Measurements from ENCODE around the gene EEF1G. TPM values are rescaled to one million over a fixed set of nuclear protein-coding genes. Genes with fewer than 3 reads are reported as not detected.

EEF1G gene
- total and polyA plus RNA-seq, 2 of the 13 experiments (the other 11 are each of a cell fraction or from before 2014, with no cell fraction given): 1,787 to 2,144 TPM

DNA sequence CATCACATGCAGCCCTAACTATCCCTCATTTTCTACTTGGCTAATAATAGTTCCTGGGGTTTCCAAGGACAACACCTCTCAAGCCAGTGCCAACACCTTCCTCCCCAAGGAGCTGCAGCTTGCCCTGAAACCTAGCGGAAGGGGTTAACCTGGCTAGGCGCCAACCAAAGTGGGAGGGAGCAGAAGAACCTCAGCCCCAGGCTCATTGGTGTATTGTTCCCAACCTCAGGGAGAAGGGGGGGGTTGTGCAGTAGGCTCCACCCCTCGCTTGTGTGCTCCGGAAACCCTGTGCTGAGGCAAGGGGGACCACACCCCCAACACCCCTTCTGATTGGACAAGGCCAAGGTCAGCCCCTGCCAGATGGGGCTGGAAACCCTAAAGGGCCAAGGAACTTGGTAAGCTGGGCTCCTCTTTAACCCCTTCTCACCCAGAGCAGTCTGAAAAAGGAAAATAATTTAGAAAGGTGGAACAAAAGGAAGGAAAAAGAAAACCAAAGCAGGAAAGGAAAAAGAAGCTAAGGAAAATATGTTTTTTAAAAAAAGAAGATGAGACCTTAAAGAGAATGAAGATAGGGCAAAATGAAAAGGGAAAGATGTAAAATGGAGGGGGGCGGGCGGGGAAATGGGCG lies 25.5 kb upstream of the EEF1G start (continued):
- TF ChIP-seq, protein P1, sequence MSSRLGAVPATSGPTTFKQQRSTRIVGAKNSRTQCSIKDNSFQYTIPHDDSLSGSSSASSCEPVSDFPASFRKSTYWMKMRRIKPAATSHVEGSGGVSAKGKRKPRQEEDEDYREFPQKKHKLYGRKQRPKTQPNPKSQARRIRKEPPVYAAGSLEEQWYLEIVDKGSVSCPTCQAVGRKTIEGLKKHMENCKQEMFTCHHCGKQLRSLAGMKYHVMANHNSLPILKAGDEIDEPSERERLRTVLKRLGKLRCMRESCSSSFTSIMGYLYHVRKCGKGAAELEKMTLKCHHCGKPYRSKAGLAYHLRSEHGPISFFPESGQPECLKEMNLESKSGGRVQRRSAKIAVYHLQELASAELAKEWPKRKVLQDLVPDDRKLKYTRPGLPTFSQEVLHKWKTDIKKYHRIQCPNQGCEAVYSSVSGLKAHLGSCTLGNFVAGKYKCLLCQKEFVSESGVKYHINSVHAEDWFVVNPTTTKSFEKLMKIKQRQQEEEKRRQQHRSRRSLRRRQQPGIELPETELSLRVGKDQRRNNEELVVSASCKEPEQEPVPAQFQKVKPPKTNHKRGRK (CRISPR knock-in tag; IDR thresholded peaks at IDR 0.05): 0 out of 2 replicates have a peak, but pooled peaks have one; percentile 27
- TF ChIP-seq, protein P2, sequence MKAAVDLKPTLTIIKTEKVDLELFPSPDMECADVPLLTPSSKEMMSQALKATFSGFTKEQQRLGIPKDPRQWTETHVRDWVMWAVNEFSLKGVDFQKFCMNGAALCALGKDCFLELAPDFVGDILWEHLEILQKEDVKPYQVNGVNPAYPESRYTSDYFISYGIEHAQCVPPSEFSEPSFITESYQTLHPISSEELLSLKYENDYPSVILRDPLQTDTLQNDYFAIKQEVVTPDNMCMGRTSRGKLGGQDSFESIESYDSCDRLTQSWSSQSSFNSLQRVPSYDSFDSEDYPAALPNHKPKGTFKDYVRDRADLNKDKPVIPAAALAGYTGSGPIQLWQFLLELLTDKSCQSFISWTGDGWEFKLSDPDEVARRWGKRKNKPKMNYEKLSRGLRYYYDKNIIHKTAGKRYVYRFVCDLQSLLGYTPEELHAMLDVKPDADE (CRISPR knock-in tag; IDR thresholded peaks at IDR 0.05): no peak
- TF ChIP-seq, protein P3, sequence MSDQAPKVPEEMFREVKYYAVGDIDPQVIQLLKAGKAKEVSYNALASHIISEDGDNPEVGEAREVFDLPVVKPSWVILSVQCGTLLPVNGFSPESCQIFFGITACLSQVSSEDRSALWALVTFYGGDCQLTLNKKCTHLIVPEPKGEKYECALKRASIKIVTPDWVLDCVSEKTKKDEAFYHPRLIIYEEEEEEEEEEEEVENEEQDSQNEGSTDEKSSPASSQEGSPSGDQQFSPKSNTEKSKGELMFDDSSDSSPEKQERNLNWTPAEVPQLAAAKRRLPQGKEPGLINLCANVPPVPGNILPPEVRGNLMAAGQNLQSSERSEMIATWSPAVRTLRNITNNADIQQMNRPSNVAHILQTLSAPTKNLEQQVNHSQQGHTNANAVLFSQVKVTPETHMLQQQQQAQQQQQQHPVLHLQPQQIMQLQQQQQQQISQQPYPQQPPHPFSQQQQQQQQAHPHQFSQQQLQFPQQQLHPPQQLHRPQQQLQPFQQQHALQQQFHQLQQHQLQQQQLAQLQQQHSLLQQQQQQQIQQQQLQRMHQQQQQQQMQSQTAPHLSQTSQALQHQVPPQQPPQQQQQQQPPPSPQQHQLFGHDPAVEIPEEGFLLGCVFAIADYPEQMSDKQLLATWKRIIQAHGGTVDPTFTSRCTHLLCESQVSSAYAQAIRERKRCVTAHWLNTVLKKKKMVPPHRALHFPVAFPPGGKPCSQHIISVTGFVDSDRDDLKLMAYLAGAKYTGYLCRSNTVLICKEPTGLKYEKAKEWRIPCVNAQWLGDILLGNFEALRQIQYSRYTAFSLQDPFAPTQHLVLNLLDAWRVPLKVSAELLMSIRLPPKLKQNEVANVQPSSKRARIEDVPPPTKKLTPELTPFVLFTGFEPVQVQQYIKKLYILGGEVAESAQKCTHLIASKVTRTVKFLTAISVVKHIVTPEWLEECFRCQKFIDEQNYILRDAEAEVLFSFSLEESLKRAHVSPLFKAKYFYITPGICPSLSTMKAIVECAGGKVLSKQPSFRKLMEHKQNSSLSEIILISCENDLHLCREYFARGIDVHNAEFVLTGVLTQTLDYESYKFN (CRISPR knock-in tag; conservative IDR thresholded peaks at IDR 0.05): peak; percentile 78
- TF ChIP-seq, protein P4, sequence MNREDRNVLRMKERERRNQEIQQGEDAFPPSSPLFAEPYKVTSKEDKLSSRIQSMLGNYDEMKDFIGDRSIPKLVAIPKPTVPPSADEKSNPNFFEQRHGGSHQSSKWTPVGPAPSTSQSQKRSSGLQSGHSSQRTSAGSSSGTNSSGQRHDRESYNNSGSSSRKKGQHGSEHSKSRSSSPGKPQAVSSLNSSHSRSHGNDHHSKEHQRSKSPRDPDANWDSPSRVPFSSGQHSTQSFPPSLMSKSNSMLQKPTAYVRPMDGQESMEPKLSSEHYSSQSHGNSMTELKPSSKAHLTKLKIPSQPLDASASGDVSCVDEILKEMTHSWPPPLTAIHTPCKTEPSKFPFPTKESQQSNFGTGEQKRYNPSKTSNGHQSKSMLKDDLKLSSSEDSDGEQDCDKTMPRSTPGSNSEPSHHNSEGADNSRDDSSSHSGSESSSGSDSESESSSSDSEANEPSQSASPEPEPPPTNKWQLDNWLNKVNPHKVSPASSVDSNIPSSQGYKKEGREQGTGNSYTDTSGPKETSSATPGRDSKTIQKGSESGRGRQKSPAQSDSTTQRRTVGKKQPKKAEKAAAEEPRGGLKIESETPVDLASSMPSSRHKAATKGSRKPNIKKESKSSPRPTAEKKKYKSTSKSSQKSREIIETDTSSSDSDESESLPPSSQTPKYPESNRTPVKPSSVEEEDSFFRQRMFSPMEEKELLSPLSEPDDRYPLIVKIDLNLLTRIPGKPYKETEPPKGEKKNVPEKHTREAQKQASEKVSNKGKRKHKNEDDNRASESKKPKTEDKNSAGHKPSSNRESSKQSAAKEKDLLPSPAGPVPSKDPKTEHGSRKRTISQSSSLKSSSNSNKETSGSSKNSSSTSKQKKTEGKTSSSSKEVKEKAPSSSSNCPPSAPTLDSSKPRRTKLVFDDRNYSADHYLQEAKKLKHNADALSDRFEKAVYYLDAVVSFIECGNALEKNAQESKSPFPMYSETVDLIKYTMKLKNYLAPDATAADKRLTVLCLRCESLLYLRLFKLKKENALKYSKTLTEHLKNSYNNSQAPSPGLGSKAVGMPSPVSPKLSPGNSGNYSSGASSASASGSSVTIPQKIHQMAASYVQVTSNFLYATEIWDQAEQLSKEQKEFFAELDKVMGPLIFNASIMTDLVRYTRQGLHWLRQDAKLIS (CRISPR knock-in tag; IDR thresholded peaks at IDR 0.05): no peak
- TF ChIP-seq NFIB (CRISPR knock-in tag; IDR thresholded peaks at IDR 0.05; ENCODE audit: borderline replicate concordance) (no peak), ZSCAN20 (CRISPR knock-in tag; IDR thresholded peaks at IDR 0.05; ENCODE audit: borderline replicate concordance) (no peak), SSRP1 (CRISPR knock-in tag; IDR thresholded peaks at IDR 0.05) (peak; percentile 77; the same call in 1 of the 2 replicates), POLR2G (IDR thresholded peaks at IDR 0.05; ENCODE audit: low read depth, low read length) (peak; percentile 34; the same call in 1 of the 2 replicates), RFX3 (CRISPR knock-in tag; IDR thresholded peaks at IDR 0.05) (no peak), BORCS8-MEF2B (CRISPR knock-in tag; IDR thresholded peaks at IDR 0.05) (no peak), ZNF678 (CRISPR knock-in tag; IDR thresholded peaks at IDR 0.05) (no peak)
- TF ChIP-seq, protein P5, sequence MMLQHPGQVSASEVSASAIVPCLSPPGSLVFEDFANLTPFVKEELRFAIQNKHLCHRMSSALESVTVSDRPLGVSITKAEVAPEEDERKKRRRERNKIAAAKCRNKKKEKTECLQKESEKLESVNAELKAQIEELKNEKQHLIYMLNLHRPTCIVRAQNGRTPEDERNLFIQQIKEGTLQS (CRISPR knock-in tag; IDR thresholded peaks at IDR 0.05): no peak
- TF ChIP-seq, protein P6, sequence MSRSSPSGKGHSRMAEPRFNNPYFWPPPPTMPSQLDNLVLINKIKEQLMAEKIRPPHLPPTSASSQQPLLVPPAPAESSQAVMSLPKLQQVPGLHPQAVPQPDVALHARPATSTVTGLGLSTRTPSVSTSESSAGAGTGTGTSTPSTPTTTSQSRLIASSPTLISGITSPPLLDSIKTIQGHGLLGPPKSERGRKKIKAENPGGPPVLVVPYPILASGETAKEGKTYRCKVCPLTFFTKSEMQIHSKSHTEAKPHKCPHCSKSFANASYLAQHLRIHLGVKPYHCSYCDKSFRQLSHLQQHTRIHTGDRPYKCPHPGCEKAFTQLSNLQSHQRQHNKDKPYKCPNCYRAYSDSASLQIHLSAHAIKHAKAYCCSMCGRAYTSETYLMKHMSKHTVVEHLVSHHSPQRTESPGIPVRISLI (CRISPR knock-in tag; IDR thresholded peaks at IDR 0.05; ENCODE audit: borderline replicate concordance): no peak
- TF ChIP-seq, protein P7, sequence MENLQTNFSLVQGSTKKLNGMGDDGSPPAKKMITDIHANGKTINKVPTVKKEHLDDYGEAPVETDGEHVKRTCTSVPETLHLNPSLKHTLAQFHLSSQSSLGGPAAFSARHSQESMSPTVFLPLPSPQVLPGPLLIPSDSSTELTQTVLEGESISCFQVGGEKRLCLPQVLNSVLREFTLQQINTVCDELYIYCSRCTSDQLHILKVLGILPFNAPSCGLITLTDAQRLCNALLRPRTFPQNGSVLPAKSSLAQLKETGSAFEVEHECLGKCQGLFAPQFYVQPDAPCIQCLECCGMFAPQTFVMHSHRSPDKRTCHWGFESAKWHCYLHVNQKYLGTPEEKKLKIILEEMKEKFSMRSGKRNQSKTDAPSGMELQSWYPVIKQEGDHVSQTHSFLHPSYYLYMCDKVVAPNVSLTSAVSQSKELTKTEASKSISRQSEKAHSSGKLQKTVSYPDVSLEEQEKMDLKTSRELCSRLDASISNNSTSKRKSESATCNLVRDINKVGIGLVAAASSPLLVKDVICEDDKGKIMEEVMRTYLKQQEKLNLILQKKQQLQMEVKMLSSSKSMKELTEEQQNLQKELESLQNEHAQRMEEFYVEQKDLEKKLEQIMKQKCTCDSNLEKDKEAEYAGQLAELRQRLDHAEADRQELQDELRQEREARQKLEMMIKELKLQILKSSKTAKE (CRISPR knock-in tag; IDR thresholded peaks at IDR 0.05; ENCODE audit: borderline replicate concordance): no peak

Data from HepG2 (cell line).